SK-N-MC (cell line): ENCODE data around the gene CCDC6.

Source experiments
- EZH2 ChIP-seq: fragments of 200-600 bp; sonication (generic); IDR thresholded peaks from one replicate; pipeline ENCODE4 v1.6.1; 2017; ENCODE audit warnings: antibody characterized with exemption
- FOXP2 ChIP-seq: optimal IDR thresholded peaks from 2 replicates; pipeline ENCODE3; 2011; ENCODE audit warnings: mild to moderate bottlenecking, moderate library complexity; ENCODE audit not compliant: insufficient read depth; ENCODE audit errors: extremely low read length, control extremely low read depth
- POLR2AphosphoS5 ChIP-seq: IDR thresholded peaks from 2 replicates; pipeline ENCODE4 v1.6.1; 2012; ENCODE audit warnings: mild to moderate bottlenecking, low read depth, low read length, borderline replicate concordance

- TF ChIP-seq POLR2AphosphoS5 (no peak), EZH2 (no peak), FOXP2 (no peak)
These were observed 97.3 kb downstream of the CCDC6 start for GRCh38 chr10:59808896-59809643.
